CD1c-positive myeloid dendritic cell (primary cell): ENCODE results near the gene C1orf216.
A peak's percentile ranks its signal among the peaks of the same experiment; 100 is the strongest.
"Not testable (repeated sequence)": the region's sequence is repeated elsewhere in the genome, so short reads cannot be mapped to it uniquely, and the experiment has no call there.

Experiments used
- DNase-seq: peaks from one replicate; pipeline ENCODE4 v3.0.0-alpha.2; 2016; ENCODE audit errors: extremely low spot score

C1orf216 gene

DNA sequence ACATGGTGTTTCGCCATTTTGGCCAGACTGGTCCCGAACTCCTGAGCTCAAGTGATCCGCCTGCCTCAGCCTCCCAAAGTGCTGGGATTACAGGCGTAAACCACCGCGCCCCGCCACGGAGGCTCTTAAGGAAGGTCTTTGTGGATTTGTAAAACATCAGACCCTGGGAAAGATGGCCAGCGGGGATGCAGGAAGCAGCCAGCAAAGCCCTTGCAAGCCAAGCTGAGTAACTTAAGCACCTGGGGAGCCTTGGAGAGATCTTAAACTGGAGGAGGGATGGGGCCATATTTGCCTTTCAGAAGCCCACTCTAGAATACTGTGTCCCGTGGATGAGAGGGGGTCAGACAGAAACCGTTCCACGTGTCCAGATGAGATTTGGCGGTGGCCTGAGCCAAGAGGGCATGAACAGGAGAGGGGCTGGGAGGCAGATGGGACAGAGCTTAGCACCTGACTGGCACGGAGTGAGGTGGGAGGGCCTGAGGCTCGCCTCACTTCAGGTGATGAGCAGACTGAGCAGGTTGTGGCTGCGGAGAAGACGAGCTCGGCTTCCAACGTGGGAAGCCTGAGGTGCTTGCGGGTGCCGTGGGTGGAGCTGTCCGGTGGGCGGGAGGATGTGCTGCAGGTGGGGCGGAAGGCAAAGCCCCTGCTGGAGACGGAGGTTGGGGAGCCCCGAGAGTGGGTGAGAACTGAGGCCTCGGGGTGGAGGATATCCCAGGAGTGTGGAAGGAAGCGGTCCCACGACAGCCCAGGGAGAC, 11.7 kb downstream of the C1orf216 start:
- no peak for DNase-seq

DNA sequence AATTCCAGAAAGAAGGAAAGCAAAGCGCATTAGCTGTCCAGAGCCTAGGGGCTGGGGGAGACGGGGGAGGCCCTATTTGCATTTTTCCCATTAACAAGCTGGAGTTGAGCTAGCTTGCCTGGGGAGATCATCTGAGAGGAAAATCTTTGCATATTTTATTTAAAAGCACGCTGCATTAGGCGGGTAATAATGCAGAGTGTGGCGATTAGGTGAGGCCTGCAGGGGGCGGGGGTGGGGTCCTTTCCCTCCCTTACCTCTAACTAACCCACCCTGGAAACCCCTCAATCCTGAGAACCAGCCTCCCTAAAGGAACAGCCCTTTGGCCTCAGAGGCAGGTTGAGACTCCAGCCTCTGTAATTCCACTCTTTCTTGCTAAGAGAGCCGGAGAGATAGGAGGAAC, 16.2 kb downstream of the C1orf216 start:
- no peak for DNase-seq

DNA sequence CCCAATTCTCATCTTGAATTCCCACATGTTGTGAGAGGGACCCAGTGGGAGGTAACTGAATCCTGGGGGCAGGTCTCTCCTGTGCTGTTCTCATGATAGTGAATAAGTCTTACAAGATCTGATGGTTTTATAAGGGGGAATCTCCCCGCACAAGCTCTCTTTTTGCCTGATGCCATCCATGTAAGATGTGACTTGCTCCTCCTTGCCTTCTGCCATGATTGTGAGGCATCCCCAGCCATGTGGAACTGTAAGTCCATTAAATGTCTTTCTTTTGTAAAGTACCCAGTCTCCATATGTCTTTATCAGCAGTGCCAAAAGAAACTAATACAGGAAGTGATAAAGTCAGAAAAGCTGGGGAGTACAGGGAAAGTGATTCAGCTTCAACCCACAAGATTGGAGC, 19.5 kb downstream of the C1orf216 start:
- DNase-seq: not testable (repeated sequence)

DNA sequence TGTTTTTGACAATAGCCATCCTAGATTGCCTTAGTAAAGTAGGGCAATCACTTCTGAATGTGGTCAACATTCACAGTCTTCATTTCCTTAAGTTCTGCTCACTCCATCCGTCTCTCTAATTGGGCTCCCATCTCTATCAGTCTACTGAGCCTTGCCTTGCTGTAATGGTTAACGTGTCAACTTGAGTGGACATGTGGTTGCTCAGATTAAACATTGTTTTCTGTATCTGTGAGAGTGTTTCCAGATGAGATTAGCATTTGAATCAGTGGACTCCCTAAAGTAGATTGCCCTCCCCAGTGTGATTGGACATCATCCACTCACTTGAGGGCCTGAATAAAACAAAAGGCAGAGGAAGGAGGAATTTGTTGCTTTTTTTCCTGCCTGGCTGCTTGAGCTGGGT, 26.4 kb downstream of the C1orf216 start:
- DNase-seq: no peak

DNA sequence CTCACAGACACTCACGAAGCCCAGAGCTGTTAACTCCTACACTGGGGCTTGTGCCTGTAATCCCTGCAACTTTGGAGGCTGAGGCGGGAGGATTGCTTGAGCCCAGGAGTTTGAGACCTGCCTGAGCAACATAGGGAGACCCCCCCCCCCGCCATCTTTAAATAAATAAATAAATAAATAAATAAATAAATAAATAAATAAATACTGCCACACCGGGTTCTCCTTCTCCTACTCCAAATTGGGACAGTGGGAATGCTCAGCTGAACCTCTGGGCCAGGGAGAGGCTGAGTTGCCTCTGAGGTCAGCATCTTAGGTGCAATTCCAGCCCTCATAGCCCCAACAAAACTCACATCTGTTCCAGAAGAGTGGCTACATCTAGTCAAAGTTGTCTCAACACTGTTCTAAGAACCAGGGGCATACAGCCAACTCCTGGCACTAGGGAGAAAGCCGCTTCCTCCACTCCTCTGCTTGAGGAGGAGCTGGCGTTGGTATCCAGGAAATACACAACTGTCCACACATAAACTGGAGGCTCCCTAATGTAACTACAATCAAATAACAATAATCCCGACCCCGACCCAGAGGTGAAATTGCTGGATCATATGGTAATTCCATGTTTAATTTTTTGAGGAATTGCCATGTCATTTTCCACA, 27.0 kb downstream of the C1orf216 start:
- DNase-seq: no peak

DNA sequence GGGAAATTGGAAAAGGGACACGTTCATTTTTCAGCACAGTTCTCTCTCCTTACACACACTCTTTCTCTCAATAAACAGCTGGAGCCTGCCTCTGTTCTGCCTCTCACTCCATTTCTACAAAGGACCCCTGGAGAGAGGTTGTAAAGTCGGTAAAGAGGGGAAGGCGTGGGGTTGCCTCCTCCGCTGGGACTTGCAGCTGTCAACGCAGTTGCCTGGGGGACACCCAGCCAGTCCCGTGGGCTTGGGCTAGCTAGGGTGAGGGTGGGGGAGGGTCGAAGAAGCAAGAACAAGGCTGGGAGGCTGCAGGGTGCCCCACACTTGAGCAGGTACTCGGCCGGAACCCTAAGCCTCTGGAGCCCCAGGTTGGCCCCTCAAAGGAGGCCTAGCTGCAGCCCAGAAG, 27.6 kb downstream of the C1orf216 start:
- DNase-seq: no peak

DNA sequence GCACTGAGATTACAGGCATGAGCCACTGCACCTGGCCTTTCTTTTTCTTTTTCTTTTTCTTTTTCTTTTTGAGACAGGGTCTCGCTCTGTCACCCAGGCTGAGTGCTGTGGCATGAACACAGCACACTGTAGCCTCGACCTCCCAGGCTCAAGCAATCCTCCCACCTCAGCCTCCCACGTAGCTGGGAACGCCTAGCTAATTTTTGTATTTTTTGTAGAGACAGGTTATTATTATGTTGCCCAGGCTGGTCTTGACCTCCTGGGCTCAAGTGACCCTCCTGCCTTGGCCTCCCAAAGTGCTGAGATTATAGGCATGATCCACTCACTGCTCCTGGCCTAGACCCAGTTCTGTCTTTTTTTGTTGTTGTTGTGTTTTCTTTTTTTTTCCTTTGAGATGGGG, 28.6 kb downstream of the C1orf216 start:
- not testable (repeated sequence) for DNase-seq

DNA sequence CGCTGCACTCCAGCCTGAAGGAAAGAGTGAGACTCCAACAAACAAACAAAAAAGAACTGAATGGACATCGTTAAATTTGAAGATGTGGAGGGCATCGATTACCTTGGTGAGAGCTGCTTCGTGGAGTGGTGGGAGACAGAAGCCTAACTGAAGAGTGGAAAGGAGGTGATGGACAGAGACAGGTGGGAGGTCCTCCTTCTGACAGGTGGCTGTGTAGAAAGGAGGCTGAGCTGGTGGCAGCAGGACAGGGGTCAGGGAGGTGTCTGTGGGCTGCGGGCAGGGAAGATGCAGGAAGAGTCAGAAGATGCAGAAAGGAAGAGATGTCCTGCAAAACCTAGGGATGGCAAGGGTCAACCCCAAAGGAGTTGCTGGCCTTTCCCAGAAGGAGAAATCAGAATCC, 30.5 kb downstream of the C1orf216 start:
- no peak for DNase-seq

DNA sequence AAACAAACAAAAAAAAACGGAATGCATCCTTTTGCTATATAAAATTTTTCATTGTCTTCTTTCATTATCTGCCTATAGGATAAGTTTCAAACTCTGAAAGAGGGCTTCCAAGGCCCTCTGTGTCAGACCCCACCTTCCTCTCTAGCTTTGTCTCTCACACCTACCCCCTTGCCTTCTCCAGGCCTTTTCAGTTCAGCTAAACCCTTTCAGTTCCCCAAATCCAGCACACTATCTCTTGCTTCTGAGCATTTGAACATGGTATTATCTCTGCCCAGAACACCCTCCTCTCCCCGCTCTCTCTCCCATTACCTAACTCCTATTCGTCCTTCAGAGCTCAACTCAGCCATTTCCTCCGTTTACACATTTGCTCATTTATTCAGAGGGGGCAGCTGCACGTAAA, 35.7 kb downstream of the C1orf216 start:
- peak; percentile 39 for DNase-seq

DNA sequence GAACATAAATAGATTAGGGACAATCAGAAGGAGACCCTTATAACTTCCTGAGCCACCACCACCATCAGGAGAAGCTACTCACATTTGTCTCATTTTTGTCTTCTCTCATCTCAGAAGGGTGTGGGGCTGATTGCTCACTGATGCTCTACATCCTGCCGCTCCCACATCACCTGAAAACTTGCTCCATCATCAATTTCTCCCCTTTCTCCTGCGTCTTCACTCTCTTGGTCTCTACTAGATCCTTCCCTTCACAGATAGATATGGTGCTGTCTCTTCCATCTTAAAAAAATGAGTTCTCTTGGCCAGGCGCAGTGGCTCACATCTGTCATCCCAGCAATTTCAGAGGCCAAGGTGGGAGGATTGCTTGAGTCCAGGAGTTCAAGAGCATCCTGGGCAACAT, 38.4 kb downstream of the C1orf216 start:
- DNase-seq: no peak

DNA sequence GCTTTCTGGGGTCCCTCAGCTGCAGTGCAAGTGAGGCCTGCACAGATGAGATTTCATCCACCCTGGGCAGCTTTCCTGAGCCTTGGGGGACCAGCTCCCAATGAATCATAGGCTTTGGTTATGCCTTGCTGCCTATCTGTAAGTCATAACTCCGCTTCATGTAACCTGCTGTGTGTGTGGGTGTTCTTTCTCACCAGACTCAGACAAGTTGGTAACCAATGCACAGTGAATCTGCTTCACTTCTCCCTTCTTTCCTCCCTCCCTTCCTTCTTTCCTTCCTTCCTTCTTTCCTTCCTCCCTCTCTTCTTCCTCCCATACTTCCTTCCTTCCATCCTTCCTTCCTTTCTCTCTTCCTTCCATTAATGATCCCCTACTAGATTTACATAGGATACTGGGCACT, 42.9 kb downstream of the C1orf216 start:
- no peak for DNase-seq

DNA sequence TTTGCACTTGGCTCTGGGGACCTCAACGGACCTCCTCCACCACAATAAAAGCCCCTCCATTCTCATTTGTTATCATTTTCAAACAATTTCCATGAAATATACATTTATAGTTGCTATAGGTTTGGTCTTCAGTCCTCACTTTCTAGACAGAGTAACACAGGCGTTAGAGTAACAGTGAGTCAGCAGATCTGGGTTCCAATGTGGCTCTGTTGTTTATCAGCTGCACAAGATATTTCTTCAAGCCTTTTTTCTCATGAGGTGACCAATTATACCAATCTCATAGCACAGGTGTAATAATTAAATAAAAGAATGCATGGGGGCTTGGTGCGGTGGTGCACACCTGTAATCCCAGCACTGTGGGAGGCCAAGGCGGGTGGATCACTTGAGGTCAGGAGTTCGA, 44.6 kb downstream of the C1orf216 start:
- DNase-seq: no peak

DNA sequence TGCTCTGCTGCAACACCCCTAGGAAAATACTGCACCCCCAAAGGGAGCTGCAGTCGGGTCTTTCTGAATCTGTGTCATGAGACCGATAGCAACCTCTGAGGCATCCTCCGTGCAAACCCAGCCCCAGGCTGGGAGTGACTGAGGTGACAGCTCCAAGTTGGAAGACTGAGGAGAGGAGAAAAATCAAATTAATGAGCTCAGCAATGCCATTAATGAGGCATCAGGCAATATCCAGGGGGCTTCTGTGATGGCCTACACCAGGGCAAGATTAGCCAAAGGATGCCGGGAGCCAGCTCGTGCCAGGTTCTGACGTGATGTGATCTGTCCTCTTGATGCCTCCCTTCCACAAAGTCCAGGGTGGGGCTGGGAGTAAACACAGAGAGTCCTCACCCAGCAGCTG, 46.6 kb downstream of the C1orf216 start:
- no peak for DNase-seq

DNA sequence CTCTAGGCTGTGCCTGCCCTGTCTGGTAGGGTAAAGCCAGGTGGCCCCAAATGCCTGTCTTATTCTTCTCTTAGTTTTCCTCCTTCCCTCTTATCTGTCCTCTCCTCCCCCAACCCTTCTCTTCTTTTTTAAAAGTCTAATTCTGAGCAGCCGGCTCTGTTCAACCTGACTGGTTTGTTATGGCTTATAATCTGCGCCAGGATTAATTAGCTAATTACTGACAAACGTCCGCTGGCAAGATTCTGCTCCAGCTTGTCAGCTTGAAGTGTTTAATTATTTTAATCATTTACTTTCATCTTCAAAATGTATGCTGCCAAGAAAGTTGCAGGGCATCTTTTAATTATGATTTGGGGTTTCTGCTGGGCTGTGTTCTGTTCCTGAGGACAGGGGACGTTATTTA, 50.2 kb downstream of the C1orf216 start:
- no peak for DNase-seq

DNA sequence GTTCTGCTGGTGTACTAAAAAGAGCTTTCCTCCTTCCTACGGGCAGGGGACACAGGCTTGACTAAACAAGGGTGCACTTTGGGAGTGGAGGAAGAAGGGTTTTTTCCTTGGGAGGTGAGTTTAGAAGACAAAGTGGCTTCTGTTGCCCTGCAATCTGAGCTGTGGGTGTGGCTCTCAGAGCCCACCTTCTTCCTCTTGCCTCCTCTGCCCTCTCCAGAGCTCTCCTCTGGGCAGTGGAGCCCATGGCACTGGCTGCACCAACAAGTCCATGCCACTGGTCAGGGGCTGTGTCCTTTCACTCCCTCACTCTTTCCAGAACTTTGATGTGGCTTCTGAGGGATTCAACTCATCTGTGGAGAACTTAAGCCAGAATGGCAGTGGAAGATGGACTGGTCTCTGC, 51.8 kb downstream of the C1orf216 start:
- no peak for DNase-seq

DNA sequence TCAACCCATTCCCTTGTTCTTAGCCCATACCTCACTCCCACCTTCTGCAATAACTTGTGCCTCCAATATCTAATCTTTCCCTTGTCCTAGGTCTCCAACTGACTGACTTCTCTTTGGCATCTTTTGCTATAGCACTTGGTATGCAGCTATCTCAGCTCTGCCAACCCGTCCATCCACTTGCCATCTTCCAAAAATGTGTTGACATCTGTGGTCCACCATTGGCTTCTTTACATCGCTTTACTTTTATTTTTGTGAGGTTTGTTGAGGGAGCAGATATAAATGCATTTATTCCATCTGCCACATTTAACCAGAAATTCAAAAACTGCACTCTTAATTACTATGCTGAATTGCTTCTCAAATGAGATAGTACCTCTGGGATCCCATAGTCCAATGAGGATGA, 52.5 kb downstream of the C1orf216 start:
- DNase-seq: no peak
